ENCODE measurements around the gene NXNL1.
"Not testable (repeated sequence)": the region's sequence is repeated elsewhere in the genome, so short reads cannot be mapped to it uniquely, and the experiment has no call there.

The NXNL1 gene

GRCh38 chr19:17503240-17503639 is 42.5 kb upstream of the NXNL1 start:
- no peak for TF ChIP-seq CTCF (IDR thresholded peaks at IDR 0.05; ENCODE audit: control extremely low read depth, extremely low read depth, low read depth, missing control alignments)
- CTCF ChIA-PET, result no interaction called here
- POLR2A ChIA-PET, result no interaction called here
- no peak for DNase-seq (ENCODE audit: extremely low spot score)

- TF ChIP-seq CTCF (IDR thresholded peaks at IDR 0.05; ENCODE audit: control extremely low read depth, extremely low read depth, low read depth, missing control alignments), result no peak
- CTCF ChIA-PET, result interaction anchor here (0.7 to 1.0 kb wide), 2 partner anchors 8 to 13 kb away, joined by 3 read pairs; no protein-coding TSS in a partner anchor
- POLR2A ChIA-PET, result no interaction called here
- DNase-seq (ENCODE audit: extremely low spot score), result no peak
Observed at GRCh38 chr19:17500447-17501198, 39.9 kb upstream of the NXNL1 start.

GRCh38 chr19:17499648-17500446 is 39.1 kb upstream of the NXNL1 start:
- TF ChIP-seq CTCF (IDR thresholded peaks at IDR 0.05; ENCODE audit: control extremely low read depth, extremely low read depth, low read depth, missing control alignments), result no peak
- ChIA-PET CTCF (interaction anchor here (1.0 kb wide), 1 partner anchor 12 kb away, joined by 3 read pairs; no protein-coding TSS in a partner anchor), POLR2A (no interaction called here)
- no peak for DNase-seq (ENCODE audit: extremely low spot score)

- CTCF ChIA-PET, result interaction anchor here (1.7 to 4.4 kb wide), 3 partner anchors 15 to 107 kb away, joined by 3 to 58 read pairs (median 28); no protein-coding TSS in a partner anchor
- POLR2A ChIA-PET; DNase-seq (ENCODE audit: extremely low spot score): not testable (repeated sequence)
Observed at GRCh38 chr19:17499025-17499424, 38.3 kb upstream of the NXNL1 start.

GRCh38 chr19:17497149-17497798 is 36.5 kb upstream of the NXNL1 start:
- no peak for DNase-seq (ENCODE audit: extremely low spot score)
- TF ChIP-seq CTCF (IDR thresholded peaks at IDR 0.05; ENCODE audit: control extremely low read depth, extremely low read depth, low read depth, missing control alignments), result no peak
- ChIA-PET CTCF (interaction anchor here (0.7 to 5.4 kb wide), 29 partner anchors 9 to 470 kb away, joined by 3 to 87 read pairs (median 10); partner anchors contain the start of genes NXNL1, PGLS and SLC27A1), POLR2A (no interaction called here)

- CTCF ChIA-PET, result interaction anchor here (0.5 to 5.4 kb wide), 65 partner anchors 9 to 471 kb away, joined by 3 to 87 read pairs (median 4); partner anchors contain the start of genes BST2, CCDC124, MVB12A and NXNL1
- POLR2A ChIA-PET, result interaction anchor here (0.6 kb wide), 1 partner anchor 190 kb away, joined by 3 read pairs; no protein-coding TSS in a partner anchor
- DNase-seq (ENCODE audit: extremely low spot score), result peak; percentile 90
- peak; percentile 96 for TF ChIP-seq CTCF (IDR thresholded peaks at IDR 0.05; ENCODE audit: control extremely low read depth, extremely low read depth, low read depth, missing control alignments)
Observed at GRCh38 chr19:17496337-17496997, 35.7 kb upstream of the NXNL1 start.

Data from GM10248 (cell line).